HUES48 (cell line): Measurements from ENCODE around the gene PSG6.
"Not testable (repeated sequence)": the region's sequence is repeated elsewhere in the genome, so short reads cannot be mapped to it uniquely, and the experiment has no call there.

ENCODE experiments used
- H3K27ac ChIP-seq: one replicate; pipeline ENCODE4 v1.7.0; 2013; ENCODE audit warnings: low read depth, low read length, inconsistent platforms
- H3K27me3 ChIP-seq: 2 replicates; pipeline ENCODE4 v1.6.1; 2013; ENCODE audit warnings: mild to moderate bottlenecking, low read length; ENCODE audit not compliant: control insufficient read depth, insufficient read depth
- H3K36me3 ChIP-seq: 2 replicates; pipeline ENCODE4 v1.6.1; 2013; ENCODE audit warnings: low read length; ENCODE audit not compliant: control insufficient read depth, insufficient read depth
- H3K4me1 ChIP-seq: 2 replicates; pipeline ENCODE4 v1.6.1; 2013; ENCODE audit warnings: mild to moderate bottlenecking, low read length; ENCODE audit not compliant: control insufficient read depth, insufficient read depth
- H3K4me3 ChIP-seq: 2 replicates; pipeline ENCODE4 v1.5.1; 2013; ENCODE audit warnings: mild to moderate bottlenecking, low read depth, low read length
- H3K9ac ChIP-seq: 2 replicates; pipeline ENCODE4 v1.6.1; 2013; ENCODE audit warnings: mild to moderate bottlenecking, low read depth, low read length, moderate library complexity
- H3K9me3 ChIP-seq: 2 replicates; pipeline ENCODE4 v1.6.1; 2013; ENCODE audit warnings: low read length; ENCODE audit not compliant: control insufficient read depth, insufficient read depth

The PSG6 gene

DNA sequence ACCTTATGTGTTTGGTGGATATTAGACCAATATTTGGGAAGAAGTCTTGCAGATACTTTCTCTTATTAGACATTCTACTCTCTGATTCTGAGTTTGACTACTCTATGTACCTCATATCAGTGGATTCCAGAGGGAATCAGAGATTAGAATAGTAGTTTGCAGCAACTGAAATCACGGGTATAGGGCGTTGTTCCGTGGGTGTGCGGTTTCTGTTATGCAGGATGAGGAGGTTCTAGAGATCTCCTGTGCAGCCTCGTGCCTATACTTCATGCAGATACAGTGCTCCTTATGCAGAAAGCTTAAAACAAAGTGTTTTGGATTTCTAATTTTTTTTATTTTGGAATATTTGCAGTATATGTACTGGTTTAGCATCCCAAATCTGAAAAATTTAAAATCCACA, 6.0 kb downstream of the PSG6 start:
- H3K4me3 ChIP-seq, H3K27ac ChIP-seq, H3K36me3 ChIP-seq, H3K4me1 ChIP-seq, H3K9ac ChIP-seq, H3K27me3 ChIP-seq: not testable (repeated sequence)
- peaks cover 40% of the 10 kb centered on the region for H3K9me3 ChIP-seq

- not testable (repeated sequence) for H3K9ac ChIP-seq, H3K27ac ChIP-seq, H3K36me3 ChIP-seq, H3K4me1 ChIP-seq, H3K4me3 ChIP-seq, H3K27me3 ChIP-seq
- peaks cover 25% of the 10 kb centered on the region for H3K9me3 ChIP-seq
Measured at GRCh38 chr19:42906162-42906561, 11.5 kb downstream of the PSG6 start.

DNA sequence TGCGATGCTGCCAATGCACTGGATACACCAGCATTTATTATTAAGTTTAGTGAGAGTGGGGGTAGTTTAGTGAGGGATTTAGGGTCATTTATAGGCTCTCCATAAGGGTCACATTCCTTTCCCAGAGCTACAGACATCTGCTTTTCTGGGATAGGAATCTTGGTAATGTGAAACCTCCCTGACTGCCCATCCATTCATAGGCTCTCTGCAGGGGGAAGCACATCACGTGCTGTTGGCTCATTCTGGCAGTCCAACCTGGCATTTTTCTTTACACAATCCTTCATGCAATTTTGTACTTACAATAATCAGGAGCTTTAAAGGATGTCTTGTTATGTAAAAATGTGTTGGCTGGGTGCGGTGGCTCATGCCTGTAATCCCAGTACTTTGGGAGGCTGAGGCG, 17.1 kb downstream of the PSG6 start:
- H3K4me3 ChIP-seq, H3K27me3 ChIP-seq, H3K36me3 ChIP-seq, H3K9ac ChIP-seq, H3K27ac ChIP-seq, H3K4me1 ChIP-seq: not testable (repeated sequence)
- H3K9me3 ChIP-seq: peaks cover 38% of the 10 kb centered on the region

DNA sequence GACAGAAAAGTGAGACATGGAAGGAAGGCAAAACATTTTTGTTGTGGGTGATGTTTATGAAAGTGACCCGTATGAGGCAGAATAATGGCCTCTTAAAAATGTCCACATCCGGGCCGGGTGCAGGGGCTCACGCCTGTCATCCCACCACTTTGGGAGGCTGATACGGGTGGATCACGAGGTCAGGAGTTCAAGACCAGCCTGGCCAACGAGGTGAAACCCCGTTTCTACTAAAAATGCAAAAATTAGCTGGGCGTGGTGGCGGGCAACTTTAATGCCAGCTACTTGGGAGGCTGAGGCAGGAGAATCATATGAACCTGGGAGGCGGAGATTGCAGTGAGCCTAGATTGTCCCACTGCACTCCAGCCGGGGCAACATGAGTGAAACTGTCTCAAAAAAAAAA, 18.0 kb downstream of the PSG6 start:
- H3K4me1 ChIP-seq, H3K27me3 ChIP-seq, H3K9ac ChIP-seq, H3K4me3 ChIP-seq, H3K36me3 ChIP-seq, H3K27ac ChIP-seq: not testable (repeated sequence)
- peaks cover 38% of the 10 kb centered on the region for H3K9me3 ChIP-seq

GRCh38 chr19:42899110-42899509, 18.6 kb downstream of the PSG6 start:
- not testable (repeated sequence) for H3K36me3 ChIP-seq, H3K9ac ChIP-seq, H3K4me3 ChIP-seq, H3K27me3 ChIP-seq, H3K27ac ChIP-seq, H3K4me1 ChIP-seq
- H3K9me3 ChIP-seq: peaks cover 43% of the 10 kb centered on the region

GRCh38 chr19:42898656-42899055, 19.0 kb downstream of the PSG6 start:
- H3K36me3 ChIP-seq, H3K9ac ChIP-seq, H3K4me1 ChIP-seq, H3K27ac ChIP-seq, H3K27me3 ChIP-seq, H3K4me3 ChIP-seq: not testable (repeated sequence)
- peaks cover 44% of the 10 kb centered on the region for H3K9me3 ChIP-seq

GRCh38 chr19:42897729-42898128, 20.0 kb downstream of the PSG6 start:
- H3K4me1 ChIP-seq, H3K4me3 ChIP-seq, H3K27ac ChIP-seq, H3K27me3 ChIP-seq, H3K36me3 ChIP-seq, H3K9ac ChIP-seq: not testable (repeated sequence)
- H3K9me3 ChIP-seq: peaks cover 38% of the 10 kb centered on the region

- H3K4me3 ChIP-seq, H3K27ac ChIP-seq, H3K4me1 ChIP-seq, H3K27me3 ChIP-seq, H3K9ac ChIP-seq, H3K36me3 ChIP-seq: not testable (repeated sequence)
- H3K9me3 ChIP-seq: peaks cover 29% of the 10 kb centered on the region
Measured at GRCh38 chr19:42890446-42890845, 27.2 kb downstream of the PSG6 start.

GRCh38 chr19:42887876-42888445, 29.7 kb downstream of the PSG6 start:
- H3K36me3 ChIP-seq, H3K27me3 ChIP-seq, H3K9ac ChIP-seq, H3K27ac ChIP-seq, H3K4me1 ChIP-seq, H3K4me3 ChIP-seq: not testable (repeated sequence)
- H3K9me3 ChIP-seq: peaks cover 37% of the 10 kb centered on the region

- not testable (repeated sequence) for H3K27me3 ChIP-seq, H3K27ac ChIP-seq, H3K36me3 ChIP-seq, H3K9ac ChIP-seq, H3K4me1 ChIP-seq, H3K4me3 ChIP-seq
- peaks cover 27% of the 10 kb centered on the region for H3K9me3 ChIP-seq
Measured at GRCh38 chr19:42882730-42883129, 35.0 kb downstream of the PSG6 start.

DNA sequence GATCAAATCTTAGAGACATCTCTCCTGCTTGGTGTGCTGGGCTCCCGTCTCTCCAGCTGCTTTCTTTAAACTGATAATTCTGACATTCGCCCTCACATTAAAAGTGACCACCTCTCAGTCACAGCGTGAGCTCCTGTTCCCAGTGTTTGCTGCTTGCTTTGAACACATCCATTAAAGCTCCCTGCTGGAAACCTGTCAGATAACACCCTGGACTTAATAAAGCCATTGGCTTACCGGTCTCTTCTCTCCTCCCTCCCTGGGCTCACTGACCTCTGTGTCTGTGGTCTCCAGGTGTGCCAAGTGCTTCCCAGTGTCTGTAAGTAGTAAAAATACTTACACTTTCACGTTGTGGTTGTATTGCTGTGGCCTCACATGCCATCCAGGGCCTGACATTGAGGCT, 35.7 kb downstream of the PSG6 start:
- not testable (repeated sequence) for H3K27me3 ChIP-seq, H3K36me3 ChIP-seq, H3K4me3 ChIP-seq, H3K9ac ChIP-seq, H3K27ac ChIP-seq, H3K4me1 ChIP-seq
- H3K9me3 ChIP-seq: peaks cover 24% of the 10 kb centered on the region

DNA sequence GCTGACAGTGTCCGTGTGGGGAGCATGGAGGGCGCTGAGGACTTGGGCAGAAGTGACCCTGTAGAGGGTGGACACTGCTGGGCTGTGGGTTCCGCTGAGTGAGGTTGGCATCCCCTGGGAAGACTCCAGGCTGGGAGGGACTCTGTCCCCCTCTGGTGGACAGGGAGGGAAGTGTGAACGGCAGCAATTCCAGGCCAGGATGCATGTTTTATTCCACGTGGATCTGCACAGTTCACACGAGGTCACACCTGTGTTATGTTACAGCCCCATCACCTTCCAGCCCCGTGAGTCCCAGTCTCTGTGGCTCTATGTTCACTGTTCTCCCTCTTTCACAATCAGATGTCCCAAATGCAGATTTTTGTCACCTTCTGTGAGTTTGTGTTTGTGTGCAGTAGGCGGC, 36.4 kb downstream of the PSG6 start:
- peaks cover 28% of the 10 kb centered on the region for H3K9me3 ChIP-seq
- H3K9ac ChIP-seq, H3K27ac ChIP-seq, H3K36me3 ChIP-seq, H3K4me3 ChIP-seq, H3K4me1 ChIP-seq, H3K27me3 ChIP-seq: not testable (repeated sequence)
